Immature natural killer cell (primary cell): ENCODE data around the gene DTNB. TPM values are rescaled to one million over a fixed set of nuclear protein-coding genes. Genes with fewer than 3 reads are reported as not detected.

ENCODE experiments used
- DNase-seq, 3 donors: peaks; one replicate each; pipeline ENCODE4 v3.0.0; 2022; ENCODE audit warnings: mixed read lengths in 1 of 3
- H3K27ac Mint-ChIP-seq, 6 donors: one replicate each; pipeline ENCODE4 v1.8.0; 2020; ENCODE audit warnings: mixed read lengths in 6 of 6, mild to moderate bottlenecking in 5 of 6, inconsistent platforms in 4 of 6, moderate library complexity in 3 of 6
- H3K27me3 Mint-ChIP-seq, 3 donors: one replicate each; pipeline ENCODE4 v1.8.0; 2020 to 2021; ENCODE audit warnings: low read depth in 3 of 3, mild to moderate bottlenecking in 3 of 3, mixed read lengths in 3 of 3, moderate library complexity in 3 of 3, inconsistent platforms in 1 of 3
- H3K36me3 Mint-ChIP-seq, 3 donors: one replicate each; pipeline ENCODE4 v1.8.0; 2020; ENCODE audit warnings: mixed read lengths in 3 of 3, inconsistent platforms in 2 of 3, mild to moderate bottlenecking in 2 of 3
- H3K4me1 Mint-ChIP-seq, 2 donors: one replicate each; pipeline ENCODE4 v1.8.0; 2020; ENCODE audit warnings: inconsistent platforms in 2 of 2, mild to moderate bottlenecking in 2 of 2, mixed read lengths in 2 of 2, moderate library complexity in 1 of 2
- H3K4me3 Mint-ChIP-seq, 5 donors: one replicate each; pipeline ENCODE4 v1.8.0; 2020; ENCODE audit warnings: mild to moderate bottlenecking in 5 of 5, mixed read lengths in 5 of 5, inconsistent platforms in 3 of 5, moderate library complexity in 3 of 5
- H3K9me3 Mint-ChIP-seq, 6 donors: one replicate each; pipeline ENCODE4 v1.8.0; 2020; ENCODE audit warnings: mild to moderate bottlenecking in 6 of 6, mixed read lengths in 6 of 6, inconsistent platforms in 4 of 6, moderate library complexity in 3 of 6
- polyA plus RNA-seq, 3 donors: library from polyadenylated mRNA; unstranded; fragments of 300-500 nt; fragmentation: Illumina TruSeq; gene quantifications; one replicate each; pipeline ENCODE4 v1.2.3, GENCODE V29; 2021

The DTNB gene
- polyA plus RNA-seq, 3 donors from 2014 or later: 9.1 to 15.7 (median 11.1) TPM

GRCh38 chr2:25374411-25374810, 299.0 kb downstream of the DTNB start:
- DNase-seq: no peak
- Mint-ChIP-seq H3K27ac (peak overlapping the region in 1 of 6 donors; percentile 12), H3K36me3 (peaks cover 0 to 9% (median 3%) of the 10 kb centered on the region in 3 donors)

GRCh38 chr2:25373269-25373981, 300.0 kb downstream of the DTNB start:
- DNase-seq: no peak
- Mint-ChIP-seq H3K36me3 (peaks cover 0 to 9% (median 3%) of the 10 kb centered on the region in 3 donors), H3K27me3 (peaks cover 7 to 13% (median 8%) of the 10 kb centered on the region in 3 donors), H3K4me1 (peaks cover 18 to 21% of the 10 kb centered on the region in 2 donors), H3K9me3 (peaks cover 0 to 2% (median 0%) of the 10 kb centered on the region in 6 donors), H3K4me3 (no peak overlapping the region), H3K27ac (no peak overlapping the region)

More at GRCh38 chr2:25374411-25374810, 299.0 kb downstream of the DTNB start:
- Mint-ChIP-seq H3K27me3 (peaks cover 7 to 13% (median 10%) of the 10 kb centered on the region in 3 donors), H3K4me3 (no peak overlapping the region), H3K9me3 (peaks cover 0 to 2% (median 0%) of the 10 kb centered on the region in 6 donors), H3K4me1 (peaks cover 26% of the 10 kb centered on the region in 2 donors)

GRCh38 chr2:25372405-25373268, 300.7 kb downstream of the DTNB start:
- H3K4me3 Mint-ChIP-seq: no peak overlapping the region
- peaks cover 16% of the 10 kb centered on the region in 2 donors for H3K4me1 Mint-ChIP-seq
- H3K36me3 Mint-ChIP-seq: peaks cover 0 to 9% (median 3%) of the 10 kb centered on the region in 3 donors
- peaks cover 0 to 2% (median 0%) of the 10 kb centered on the region in 6 donors for H3K9me3 Mint-ChIP-seq
- no peak overlapping the region for H3K27ac Mint-ChIP-seq
- peaks cover 7 to 12% (median 8%) of the 10 kb centered on the region in 3 donors for H3K27me3 Mint-ChIP-seq
- DNase-seq: no peak

GRCh38 chr2:25371253-25372241, 301.8 kb downstream of the DTNB start:
- Mint-ChIP-seq H3K4me1 (peaks cover 7% of the 10 kb centered on the region in 2 donors), H3K9me3 (no peaks in the 10 kb centered on the region), H3K36me3 (peaks cover 0 to 9% (median 3%) of the 10 kb centered on the region in 3 donors), H3K27me3 (peaks cover 3 to 4% (median 4%) of the 10 kb centered on the region in 3 donors), H3K27ac (peak overlapping the region in 1 of 6 donors; percentile 46), H3K4me3 (no peak overlapping the region)
- no peak for DNase-seq

GRCh38 chr2:25369876-25370275, 303.5 kb downstream of the DTNB start:
- Mint-ChIP-seq H3K27me3 (peaks cover 0 to 3% (median 0%) of the 10 kb centered on the region in 3 donors), H3K4me1 (peaks cover 0 to 3% of the 10 kb centered on the region in 2 donors), H3K9me3 (no peaks in the 10 kb centered on the region), H3K4me3 (no peak overlapping the region), H3K27ac (no peak overlapping the region), H3K36me3 (peaks cover 0 to 12% (median 0%) of the 10 kb centered on the region in 3 donors)
- DNase-seq: no peak

- Mint-ChIP-seq H3K27me3 (peaks cover 0 to 3% (median 0%) of the 10 kb centered on the region in 3 donors), H3K27ac (no peak overlapping the region), H3K4me3 (no peak overlapping the region), H3K36me3 (peaks cover 0 to 12% (median 0%) of the 10 kb centered on the region in 3 donors), H3K9me3 (no peaks in the 10 kb centered on the region), H3K4me1 (peaks cover 0 to 7% of the 10 kb centered on the region in 2 donors)
- no peak for DNase-seq
Observed at GRCh38 chr2:25369439-25369838, 303.9 kb downstream of the DTNB start.

- no peak overlapping the region for H3K4me3 Mint-ChIP-seq
- H3K9me3 Mint-ChIP-seq: no peaks in the 10 kb centered on the region
- peaks cover 0 to 8% (median 0%) of the 10 kb centered on the region in 3 donors for H3K36me3 Mint-ChIP-seq
- peaks cover 0 to 5% (median 0%) of the 10 kb centered on the region in 3 donors for H3K27me3 Mint-ChIP-seq
- no peak for DNase-seq
- peak overlapping the region in 1 of 6 donors; percentile 2 for H3K27ac Mint-ChIP-seq
- H3K4me1 Mint-ChIP-seq: peaks cover 2 to 15% of the 10 kb centered on the region in 2 donors
Observed at GRCh38 chr2:25368660-25369059, 304.7 kb downstream of the DTNB start.

GRCh38 chr2:25367296-25367695, 306.1 kb downstream of the DTNB start:
- peaks cover 13 to 26% of the 10 kb centered on the region in 2 donors for H3K4me1 Mint-ChIP-seq
- H3K27ac Mint-ChIP-seq: no peak overlapping the region
- H3K36me3 Mint-ChIP-seq: peaks cover 0 to 8% (median 0%) of the 10 kb centered on the region in 3 donors
- H3K4me3 Mint-ChIP-seq: no peak overlapping the region
- no peaks in the 10 kb centered on the region for H3K9me3 Mint-ChIP-seq
- no peak for DNase-seq
- H3K27me3 Mint-ChIP-seq: peaks cover 0 to 11% (median 0%) of the 10 kb centered on the region in 3 donors

- peaks cover 0 to 8% (median 0%) of the 10 kb centered on the region in 3 donors for H3K36me3 Mint-ChIP-seq
- H3K4me1 Mint-ChIP-seq: peaks cover 18 to 33% of the 10 kb centered on the region in 2 donors
- DNase-seq: no peak
- H3K4me3 Mint-ChIP-seq: no peak overlapping the region
- H3K27ac Mint-ChIP-seq: no peak overlapping the region
- no peaks in the 10 kb centered on the region for H3K9me3 Mint-ChIP-seq
- H3K27me3 Mint-ChIP-seq: peaks cover 0 to 17% (median 2%) of the 10 kb centered on the region in 3 donors
Observed at GRCh38 chr2:25366629-25367028, 306.7 kb downstream of the DTNB start.

- Mint-ChIP-seq H3K36me3 (peaks cover 0 to 3% (median 0%) of the 10 kb centered on the region in 3 donors), H3K9me3 (no peaks in the 10 kb centered on the region), H3K4me1 (peaks cover 20 to 34% of the 10 kb centered on the region in 2 donors), H3K4me3 (peak overlapping the region in 1 of 5 donors; percentile 8), H3K27ac (peak overlapping the region in 5 of 6 donors; percentile 51 to 95 (median 61)), H3K27me3 (peaks cover 0 to 19% (median 2%) of the 10 kb centered on the region in 3 donors)
- no peak for DNase-seq
Observed at GRCh38 chr2:25365241-25365640, 308.1 kb downstream of the DTNB start.

GRCh38 chr2:25363733-25364132, 309.6 kb downstream of the DTNB start:
- peak overlapping the region; percentile 0 to 95 (median 70) for H3K27ac Mint-ChIP-seq
- peaks cover 20 to 34% of the 10 kb centered on the region in 2 donors for H3K4me1 Mint-ChIP-seq
- no peaks in the 10 kb centered on the region for H3K9me3 Mint-ChIP-seq
- DNase-seq: no peak
- peaks cover 0 to 19% (median 2%) of the 10 kb centered on the region in 3 donors for H3K27me3 Mint-ChIP-seq
- H3K4me3 Mint-ChIP-seq: peak overlapping the region; percentile 36 to 68 (median 61)
- peaks cover 0 to 3% (median 0%) of the 10 kb centered on the region in 3 donors for H3K36me3 Mint-ChIP-seq

- peak overlapping the region; percentile 91 to 96 (median 94) for H3K4me3 Mint-ChIP-seq
- H3K4me1 Mint-ChIP-seq: peaks cover 20 to 34% of the 10 kb centered on the region in 2 donors
- H3K27me3 Mint-ChIP-seq: peaks cover 0 to 19% (median 2%) of the 10 kb centered on the region in 3 donors
- DNase-seq: peak; percentile 65 to 70 (median 66)
- no peaks in the 10 kb centered on the region for H3K9me3 Mint-ChIP-seq
- peaks cover 0 to 3% (median 0%) of the 10 kb centered on the region in 3 donors for H3K36me3 Mint-ChIP-seq
- peak overlapping the region; percentile 92 to 98 (median 95) for H3K27ac Mint-ChIP-seq
Observed at GRCh38 chr2:25362434-25363145, 310.8 kb downstream of the DTNB start.
